GM18858 (cell line): Measurements from ENCODE around the gene CEP72.
"Not testable (repeated sequence)": the region's sequence is repeated elsewhere in the genome, so short reads cannot be mapped to it uniquely, and the experiment has no call there.

Experiments used
- ATAC-seq: cut with Tn5 transposase; IDR thresholded peaks from one replicate; pipeline ENCODE4 v1.9.1; 2021; ENCODE audit not compliant: unreplicated experiment

CEP72 gene

GRCh38 chr5:696753-697702, 84.9 kb downstream of the CEP72 start:
- not testable (repeated sequence) for ATAC-seq
